PFSK-1 (cell line): ENCODE measurements around the gene CNPPD1. TPM values are rescaled to one million over a fixed set of nuclear protein-coding genes. Genes with fewer than 3 reads are reported as not detected.

ENCODE experiments used
- FOXP2 ChIP-seq: optimal IDR thresholded peaks from 2 replicates; pipeline ENCODE3; 2011; ENCODE audit warnings: borderline replicate concordance, control low read depth, inconsistent platforms; ENCODE audit not compliant: insufficient read depth; ENCODE audit errors: extremely low read length, extremely low read depth
- POLR2AphosphoS5 ChIP-seq: IDR thresholded peaks from 2 replicates; pipeline ENCODE4 v1.6.1; 2012; ENCODE audit warnings: low read depth, mild to moderate bottlenecking, control low read depth, low read length, moderate library complexity
- SIN3A ChIP-seq: IDR thresholded peaks from 2 replicates; pipeline ENCODE4 v1.6.1; 2012; ENCODE audit warnings: mild to moderate bottlenecking, low read length, moderate library complexity, borderline replicate concordance; ENCODE audit not compliant: insufficient read depth
- TAF1 ChIP-seq: IDR thresholded peaks from 2 replicates; pipeline ENCODE4 v1.6.1; 2012; ENCODE audit warnings: low read length, control low read depth, borderline replicate concordance; ENCODE audit not compliant: insufficient read depth
- polyA plus RNA-seq: library from polyadenylated mRNA; unstranded; fragments of >200 nt; gene quantifications from one replicate; pipeline ENCODE4 v1.2.1, GENCODE V29; 2012; ENCODE audit warnings: low read depth, missing spikeins; ENCODE audit not compliant: insufficient read length
- TF ChIP-seq, protein P1 (sequence below), 2 experiments: IDR thresholded peaks; 2 replicates each; pipeline versions ENCODE4 v1.6.1 to v1.8.0; 2011 to 2012; ENCODE audit warnings: low read depth in 2 of 2, low read length in 2 of 2, control low read depth in 1 of 2, inconsistent platforms in 1 of 2, mild to moderate bottlenecking in 1 of 2, moderate library complexity in 1 of 2; ENCODE audit not compliant: insufficient read depth in 1 of 2

CNPPD1 gene
- polyA plus RNA-seq, result 24.0 TPM

DNA sequence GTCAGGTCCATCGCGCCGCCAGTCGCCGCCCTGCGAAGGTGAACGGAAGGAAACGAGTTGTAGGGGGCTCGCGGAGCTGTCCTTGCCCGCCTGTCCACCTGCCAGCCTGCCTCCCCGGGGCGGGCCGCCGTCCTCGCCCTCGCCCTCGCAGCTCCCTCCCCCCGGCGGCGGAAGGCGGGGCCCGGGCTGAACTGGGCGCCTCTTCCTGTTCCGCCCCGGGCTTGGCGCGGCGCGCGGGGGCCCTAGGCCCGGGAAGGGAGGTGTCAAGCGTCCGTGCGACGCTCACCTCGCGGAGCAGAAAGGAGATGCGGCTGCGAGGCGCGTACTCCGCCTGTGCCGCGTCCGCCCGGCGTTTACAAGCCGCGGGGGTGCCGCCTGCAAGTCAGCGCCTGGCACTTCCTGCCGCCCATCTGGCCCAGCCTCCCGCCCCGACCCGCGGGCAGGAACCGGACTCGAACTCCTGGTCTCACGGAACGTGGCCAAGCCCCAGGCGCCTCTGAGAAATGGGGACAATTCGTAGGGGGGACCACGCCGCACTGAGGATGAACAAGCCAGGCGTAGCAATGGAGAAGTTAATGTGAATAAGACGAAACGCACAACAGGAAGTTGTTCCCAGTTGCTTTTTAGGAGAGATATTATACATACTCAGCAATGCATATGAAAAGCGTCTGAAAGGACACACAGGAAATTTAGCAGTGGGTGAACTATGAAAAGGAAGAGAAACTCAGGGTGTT is at the start of gene CNPPD1:
CNPPD1 (minus strand) TSS at position 108 of the 734 bp plus-strand sequence; CDS start at position 11, 97 bp downstream.
- peak; percentile 73 for TF ChIP-seq FOXP2
- no peak for TF ChIP-seq TAF1
- TF ChIP-seq, protein P1, sequence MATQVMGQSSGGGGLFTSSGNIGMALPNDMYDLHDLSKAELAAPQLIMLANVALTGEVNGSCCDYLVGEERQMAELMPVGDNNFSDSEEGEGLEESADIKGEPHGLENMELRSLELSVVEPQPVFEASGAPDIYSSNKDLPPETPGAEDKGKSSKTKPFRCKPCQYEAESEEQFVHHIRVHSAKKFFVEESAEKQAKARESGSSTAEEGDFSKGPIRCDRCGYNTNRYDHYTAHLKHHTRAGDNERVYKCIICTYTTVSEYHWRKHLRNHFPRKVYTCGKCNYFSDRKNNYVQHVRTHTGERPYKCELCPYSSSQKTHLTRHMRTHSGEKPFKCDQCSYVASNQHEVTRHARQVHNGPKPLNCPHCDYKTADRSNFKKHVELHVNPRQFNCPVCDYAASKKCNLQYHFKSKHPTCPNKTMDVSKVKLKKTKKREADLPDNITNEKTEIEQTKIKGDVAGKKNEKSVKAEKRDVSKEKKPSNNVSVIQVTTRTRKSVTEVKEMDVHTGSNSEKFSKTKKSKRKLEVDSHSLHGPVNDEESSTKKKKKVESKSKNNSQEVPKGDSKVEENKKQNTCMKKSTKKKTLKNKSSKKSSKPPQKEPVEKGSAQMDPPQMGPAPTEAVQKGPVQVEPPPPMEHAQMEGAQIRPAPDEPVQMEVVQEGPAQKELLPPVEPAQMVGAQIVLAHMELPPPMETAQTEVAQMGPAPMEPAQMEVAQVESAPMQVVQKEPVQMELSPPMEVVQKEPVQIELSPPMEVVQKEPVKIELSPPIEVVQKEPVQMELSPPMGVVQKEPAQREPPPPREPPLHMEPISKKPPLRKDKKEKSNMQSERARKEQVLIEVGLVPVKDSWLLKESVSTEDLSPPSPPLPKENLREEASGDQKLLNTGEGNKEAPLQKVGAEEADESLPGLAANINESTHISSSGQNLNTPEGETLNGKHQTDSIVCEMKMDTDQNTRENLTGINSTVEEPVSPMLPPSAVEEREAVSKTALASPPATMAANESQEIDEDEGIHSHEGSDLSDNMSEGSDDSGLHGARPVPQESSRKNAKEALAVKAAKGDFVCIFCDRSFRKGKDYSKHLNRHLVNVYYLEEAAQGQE (IDR thresholded peaks at IDR 0.05; ENCODE audit: insufficient read depth in 1 of 2, low read depth in 2 of 2, low read length in 2 of 2), result no peak
- peak; percentile 66; the same call in 1 of the 2 replicates for TF ChIP-seq POLR2AphosphoS5
- TF ChIP-seq SIN3A, result no peak

DNA sequence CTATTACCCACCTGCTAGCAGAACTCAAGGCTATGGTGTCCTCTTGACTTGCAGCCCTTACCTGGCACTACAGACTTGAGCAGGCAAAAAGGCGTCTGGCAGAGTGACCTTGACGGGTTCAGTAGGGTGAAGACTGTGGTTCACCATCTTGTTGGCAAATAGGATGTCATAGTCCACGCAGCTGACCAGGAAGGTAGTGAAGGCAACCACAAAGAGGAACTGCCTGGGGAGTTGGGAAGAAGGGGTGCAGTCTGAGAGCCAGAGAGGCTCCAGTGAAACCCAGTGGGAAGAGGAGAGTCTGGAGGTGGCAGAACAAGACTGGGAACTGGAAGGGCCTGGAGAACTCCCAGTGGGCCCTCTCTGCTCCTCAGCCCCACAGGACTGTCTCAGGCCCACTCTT is 48.6 kb upstream of the CNPPD1 start:
- TF ChIP-seq FOXP2 (no peak), SIN3A (no peak), POLR2AphosphoS5 (no peak), TAF1 (no peak)
- TF ChIP-seq, protein P1 (IDR thresholded peaks at IDR 0.05; ENCODE audit: insufficient read depth in 1 of 2, low read depth in 2 of 2, low read length in 2 of 2), result no peak

DNA sequence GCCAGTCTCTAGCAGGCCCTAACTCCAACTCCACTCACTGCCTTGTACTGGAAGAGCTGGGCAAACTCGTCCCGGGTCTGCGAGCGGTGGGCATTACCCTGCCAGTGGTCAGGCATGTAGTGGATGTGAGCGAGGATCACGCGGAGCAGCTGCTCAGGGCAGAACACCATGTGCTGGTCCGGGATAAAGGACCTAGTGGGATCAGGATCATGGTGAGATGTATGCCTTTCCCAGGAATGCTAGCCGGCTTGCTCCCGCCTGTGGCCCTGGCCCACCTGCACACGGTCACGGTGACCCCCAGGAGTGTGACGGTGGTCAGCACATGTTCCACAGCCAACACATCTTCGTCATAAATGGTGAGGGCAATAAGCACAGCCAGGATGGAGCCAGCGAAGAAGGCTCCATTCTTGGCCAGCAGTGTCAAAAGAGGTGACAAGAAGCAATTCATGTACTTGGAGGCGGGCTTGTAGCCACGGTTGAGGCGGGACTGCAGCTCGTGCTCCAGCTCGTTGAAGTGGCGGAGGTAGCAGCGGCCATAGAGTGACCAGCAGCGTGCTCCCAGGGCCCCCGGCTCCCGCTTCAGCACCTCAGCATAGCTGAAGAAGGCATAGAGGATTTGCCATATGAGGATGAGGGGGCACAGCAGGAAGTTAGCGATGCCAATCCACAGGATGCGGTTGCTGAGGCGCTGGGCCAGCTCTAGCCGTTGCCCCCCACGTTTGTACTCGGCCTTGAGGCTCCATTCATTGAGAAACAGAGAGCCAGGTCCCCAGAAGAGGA is 47.3 kb upstream of the CNPPD1 start:
- TF ChIP-seq TAF1, result no peak
- no peak for TF ChIP-seq FOXP2
- no peak for TF ChIP-seq POLR2AphosphoS5
- TF ChIP-seq, protein P1 (IDR thresholded peaks at IDR 0.05; ENCODE audit: insufficient read depth in 1 of 2, low read depth in 2 of 2, low read length in 2 of 2), result no peak
- no peak for TF ChIP-seq SIN3A

DNA sequence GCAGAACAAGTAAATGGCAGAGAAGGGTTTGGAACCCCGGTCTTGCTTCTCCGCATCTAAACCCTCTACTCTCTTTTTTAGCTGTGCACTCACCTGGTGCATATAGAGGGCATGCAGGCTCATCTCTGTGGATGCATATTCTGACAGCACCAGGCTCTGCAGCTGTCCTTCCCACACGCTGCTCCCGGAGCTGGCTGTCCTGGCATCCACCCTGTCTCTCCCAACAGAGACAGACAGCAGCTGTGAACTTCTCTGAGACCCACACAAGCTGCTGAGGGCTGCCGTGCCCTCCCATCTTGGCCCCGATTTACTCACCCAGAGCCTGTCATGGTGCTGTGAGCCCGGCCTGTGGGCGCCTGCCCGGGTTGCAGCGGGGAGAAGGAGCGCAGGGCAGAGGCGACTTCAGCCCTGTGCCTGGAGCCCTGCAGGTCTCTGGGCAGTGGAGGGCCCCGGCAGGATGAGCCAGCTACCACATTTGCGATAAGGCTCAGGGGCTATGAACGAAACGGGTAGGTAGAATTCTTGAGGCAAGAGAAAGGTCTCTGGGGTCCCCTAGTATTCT is 45.3 kb upstream of the CNPPD1 start:
- TF ChIP-seq POLR2AphosphoS5 (no peak), TAF1 (no peak), FOXP2 (no peak), SIN3A (no peak)
- TF ChIP-seq, protein P1 (IDR thresholded peaks at IDR 0.05; ENCODE audit: insufficient read depth in 1 of 2, low read depth in 2 of 2, low read length in 2 of 2), result no peak
